K562 (cell line): Measurements from ENCODE around the gene SYNJ2. TPM values are rescaled to one million over a fixed set of nuclear protein-coding genes. Genes with fewer than 3 reads are reported as not detected.

Experiments
- CBX3 ChIP-seq, 2 experiments: IDR thresholded peaks; 1 replicate in 1 of 2; 2 replicates in 1 of 2; pipeline ENCODE4 v1.6.1; 2012; ENCODE audit warnings: inconsistent platforms in 2 of 2, low read length in 2 of 2, borderline replicate concordance in 1 of 2, control low read depth in 1 of 2
- DDX20 ChIP-seq: fragments of 450-650 bp; IDR thresholded peaks from 2 replicates; pipeline ENCODE4 v1.6.1; 2016; ENCODE audit warnings: missing genetic modification characterization, low read depth, mild to moderate bottlenecking, missing compliant biosample characterization, moderate library complexity
- NFE2L1 ChIP-seq: fragments of 450-650 bp; IDR thresholded peaks from 2 replicates; pipeline ENCODE4 v1.6.1; 2016; ENCODE audit warnings: missing genetic modification characterization, low read depth, mild to moderate bottlenecking, missing compliant biosample characterization, moderate library complexity, borderline replicate concordance
- SMARCA5 ChIP-seq: fragments of 450-650 bp; IDR thresholded peaks from 2 replicates; pipeline ENCODE4 v1.6.1; 2016
- SRSF3 ChIP-seq: fragments of 200-400 bp; formaldehyde crosslinking; IDR thresholded peaks from 2 replicates; pipeline ENCODE4 v1.6.1; 2016; ENCODE audit warnings: mild to moderate bottlenecking, low read length, moderate library complexity; ENCODE audit not compliant: insufficient read depth
- ZNF12 ChIP-seq: sonication (generic); formaldehyde crosslinking; IDR thresholded peaks from 2 replicates; pipeline ENCODE4 v1.4.0; 2020; ENCODE audit warnings: mild to moderate bottlenecking, missing genetic modification reagents
- ZNF224 ChIP-seq: sonication (generic); formaldehyde crosslinking; IDR thresholded peaks from 2 replicates; pipeline ENCODE4 v1.8.0; 2022; ENCODE audit warnings: mild to moderate bottlenecking, missing genetic modification reagents
- ZNF695 ChIP-seq: fragments of 450-650 bp; formaldehyde crosslinking; IDR thresholded peaks from 2 replicates; pipeline ENCODE4 v1.4.0; 2020; ENCODE audit warnings: mild to moderate bottlenecking, moderate library complexity
- polyA plus RNA-seq, 8 experiments: library from polyadenylated mRNA; depleted of rRNA in 4 of 8; stranded (reverse) in 5 of 8; unstranded in 3 of 8; fragments of >200 nt; fragmentation: Nextera tagmentation in 2 of 8; fragmentation: Illumina TruSeq in 1 of 8; extraction: Ambion mirVana in 2 of 8; extraction: Trizol in 1 of 8; gene quantifications; 2 replicates each; pipeline versions ENCODE4 v1.2.1 to v1.2.3, GENCODE V29; 2011 to 2014; ENCODE audit warnings: inconsistent platforms in 1 of 8, missing spikeins in 1 of 8
- total RNA-seq, 7 experiments: library from RNA; depleted of rRNA in 6 of 7; stranded (reverse); fragments of >200 nt in 6 of 7; fragmentation: Illumina TruSeq in 2 of 7; extraction: Trizol in 2 of 7; gene quantifications; 2 replicates each; pipeline versions ENCODE4 v1.2.1 to v1.2.3, GENCODE V29; 2011 to 2021; ENCODE audit warnings: low replicate concordance in 1 of 7
- TF ChIP-seq, protein P1 (sequence below): sonication (generic); formaldehyde crosslinking; IDR thresholded peaks from 2 replicates; pipeline ENCODE4 v1.8.1; 2022; ENCODE audit warnings: missing genetic modification reagents
- TF ChIP-seq, protein P2 (sequence below): sonication (generic); formaldehyde crosslinking; IDR thresholded peaks from 2 replicates; pipeline ENCODE4 v1.8.0; 2023; ENCODE audit warnings: mild to moderate bottlenecking, missing genetic modification reagents
- TF ChIP-seq, protein P3 (sequence below), 2 experiments: IDR thresholded peaks; 2 replicates each; pipeline ENCODE4 v1.6.1; 2011; ENCODE audit warnings: borderline replicate concordance in 1 of 2, control low read depth in 1 of 2, low read depth in 1 of 2, low read length in 1 of 2, mild to moderate bottlenecking in 1 of 2, mixed read lengths in 1 of 2, moderate library complexity in 1 of 2; ENCODE audit not compliant: insufficient read depth in 1 of 2, insufficient read length in 1 of 2, poor library complexity in 1 of 2, severe bottlenecking in 1 of 2; ENCODE audit errors: extremely low read depth in 1 of 2
- TF ChIP-seq, protein P4 (sequence below): sonication (generic); formaldehyde crosslinking; IDR thresholded peaks from 2 replicates; pipeline ENCODE4 v1.8.0; 2023; ENCODE audit warnings: missing genetic modification reagents, mild to moderate bottlenecking, borderline replicate concordance
- TF ChIP-seq, protein P5 (sequence below): IDR thresholded peaks from 2 replicates; pipeline ENCODE4 v1.6.1; 2012; ENCODE audit warnings: low read depth, low read length, improper control_type of control experiment, borderline replicate concordance

The SYNJ2 gene
- total and polyA plus RNA-seq, 9 of the 15 experiments (the other 6 are each of a cell fraction or from before 2014, with no cell fraction given), result 3.0 to 27.7 (median 17.8) TPM

DNA sequence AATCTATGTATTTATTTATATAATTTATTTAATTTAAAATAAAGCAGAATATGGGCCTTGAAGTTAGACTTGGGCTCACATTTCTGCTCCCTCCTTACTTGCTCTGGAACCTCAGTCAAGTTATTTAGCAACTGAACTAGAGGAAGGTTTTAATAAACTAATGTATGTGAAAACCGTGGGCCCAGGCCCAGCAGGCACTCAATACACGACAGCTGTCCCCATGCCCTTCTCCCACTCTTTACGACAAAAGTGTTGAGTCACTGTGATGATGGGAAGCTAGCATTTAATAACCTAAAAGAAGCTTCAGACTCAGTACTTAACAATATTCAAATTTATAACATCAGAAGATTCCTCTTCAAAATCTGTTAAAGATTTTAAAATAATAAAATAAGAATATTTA is 139.7 kb downstream of the SYNJ2 start (continued):
- TF ChIP-seq DDX20 (tag) (no peak), ZNF224 (CRISPR knock-in tag) (no peak), SMARCA5 (no peak), ZNF695 (CRISPR knock-in tag) (no peak), CBX3 (IDR thresholded peaks at IDR 0.05; ENCODE audit: borderline replicate concordance in 1 of 2, low read length in 2 of 2) (peak in 1 of 2 experiments; percentile 45; a peak in 1 of 3 replicates), SRSF3 (no peak), NFE2L1 (tag) (peak; percentile 86), ZNF12 (no peak)
- TF ChIP-seq, protein P1, sequence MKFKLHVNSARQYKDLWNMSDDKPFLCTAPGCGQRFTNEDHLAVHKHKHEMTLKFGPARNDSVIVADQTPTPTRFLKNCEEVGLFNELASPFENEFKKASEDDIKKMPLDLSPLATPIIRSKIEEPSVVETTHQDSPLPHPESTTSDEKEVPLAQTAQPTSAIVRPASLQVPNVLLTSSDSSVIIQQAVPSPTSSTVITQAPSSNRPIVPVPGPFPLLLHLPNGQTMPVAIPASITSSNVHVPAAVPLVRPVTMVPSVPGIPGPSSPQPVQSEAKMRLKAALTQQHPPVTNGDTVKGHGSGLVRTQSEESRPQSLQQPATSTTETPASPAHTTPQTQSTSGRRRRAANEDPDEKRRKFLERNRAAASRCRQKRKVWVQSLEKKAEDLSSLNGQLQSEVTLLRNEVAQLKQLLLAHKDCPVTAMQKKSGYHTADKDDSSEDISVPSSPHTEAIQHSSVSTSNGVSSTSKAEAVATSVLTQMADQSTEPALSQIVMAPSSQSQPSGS (CRISPR knock-in tag), result no peak
- TF ChIP-seq, protein P2, sequence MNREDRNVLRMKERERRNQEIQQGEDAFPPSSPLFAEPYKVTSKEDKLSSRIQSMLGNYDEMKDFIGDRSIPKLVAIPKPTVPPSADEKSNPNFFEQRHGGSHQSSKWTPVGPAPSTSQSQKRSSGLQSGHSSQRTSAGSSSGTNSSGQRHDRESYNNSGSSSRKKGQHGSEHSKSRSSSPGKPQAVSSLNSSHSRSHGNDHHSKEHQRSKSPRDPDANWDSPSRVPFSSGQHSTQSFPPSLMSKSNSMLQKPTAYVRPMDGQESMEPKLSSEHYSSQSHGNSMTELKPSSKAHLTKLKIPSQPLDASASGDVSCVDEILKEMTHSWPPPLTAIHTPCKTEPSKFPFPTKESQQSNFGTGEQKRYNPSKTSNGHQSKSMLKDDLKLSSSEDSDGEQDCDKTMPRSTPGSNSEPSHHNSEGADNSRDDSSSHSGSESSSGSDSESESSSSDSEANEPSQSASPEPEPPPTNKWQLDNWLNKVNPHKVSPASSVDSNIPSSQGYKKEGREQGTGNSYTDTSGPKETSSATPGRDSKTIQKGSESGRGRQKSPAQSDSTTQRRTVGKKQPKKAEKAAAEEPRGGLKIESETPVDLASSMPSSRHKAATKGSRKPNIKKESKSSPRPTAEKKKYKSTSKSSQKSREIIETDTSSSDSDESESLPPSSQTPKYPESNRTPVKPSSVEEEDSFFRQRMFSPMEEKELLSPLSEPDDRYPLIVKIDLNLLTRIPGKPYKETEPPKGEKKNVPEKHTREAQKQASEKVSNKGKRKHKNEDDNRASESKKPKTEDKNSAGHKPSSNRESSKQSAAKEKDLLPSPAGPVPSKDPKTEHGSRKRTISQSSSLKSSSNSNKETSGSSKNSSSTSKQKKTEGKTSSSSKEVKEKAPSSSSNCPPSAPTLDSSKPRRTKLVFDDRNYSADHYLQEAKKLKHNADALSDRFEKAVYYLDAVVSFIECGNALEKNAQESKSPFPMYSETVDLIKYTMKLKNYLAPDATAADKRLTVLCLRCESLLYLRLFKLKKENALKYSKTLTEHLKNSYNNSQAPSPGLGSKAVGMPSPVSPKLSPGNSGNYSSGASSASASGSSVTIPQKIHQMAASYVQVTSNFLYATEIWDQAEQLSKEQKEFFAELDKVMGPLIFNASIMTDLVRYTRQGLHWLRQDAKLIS (CRISPR knock-in tag), result no peak
- TF ChIP-seq, protein P3, sequence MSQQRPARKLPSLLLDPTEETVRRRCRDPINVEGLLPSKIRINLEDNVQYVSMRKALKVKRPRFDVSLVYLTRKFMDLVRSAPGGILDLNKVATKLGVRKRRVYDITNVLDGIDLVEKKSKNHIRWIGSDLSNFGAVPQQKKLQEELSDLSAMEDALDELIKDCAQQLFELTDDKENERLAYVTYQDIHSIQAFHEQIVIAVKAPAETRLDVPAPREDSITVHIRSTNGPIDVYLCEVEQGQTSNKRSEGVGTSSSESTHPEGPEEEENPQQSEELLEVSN (IDR thresholded peaks at IDR 0.05; ENCODE audit: borderline replicate concordance in 1 of 2, extremely low read depth in 1 of 2, insufficient read depth in 1 of 2, insufficient read length in 1 of 2, low read depth in 1 of 2, low read length in 1 of 2, poor library complexity in 1 of 2, severe bottlenecking in 1 of 2), result peak; percentile 48 to 62
- TF ChIP-seq, protein P4, sequence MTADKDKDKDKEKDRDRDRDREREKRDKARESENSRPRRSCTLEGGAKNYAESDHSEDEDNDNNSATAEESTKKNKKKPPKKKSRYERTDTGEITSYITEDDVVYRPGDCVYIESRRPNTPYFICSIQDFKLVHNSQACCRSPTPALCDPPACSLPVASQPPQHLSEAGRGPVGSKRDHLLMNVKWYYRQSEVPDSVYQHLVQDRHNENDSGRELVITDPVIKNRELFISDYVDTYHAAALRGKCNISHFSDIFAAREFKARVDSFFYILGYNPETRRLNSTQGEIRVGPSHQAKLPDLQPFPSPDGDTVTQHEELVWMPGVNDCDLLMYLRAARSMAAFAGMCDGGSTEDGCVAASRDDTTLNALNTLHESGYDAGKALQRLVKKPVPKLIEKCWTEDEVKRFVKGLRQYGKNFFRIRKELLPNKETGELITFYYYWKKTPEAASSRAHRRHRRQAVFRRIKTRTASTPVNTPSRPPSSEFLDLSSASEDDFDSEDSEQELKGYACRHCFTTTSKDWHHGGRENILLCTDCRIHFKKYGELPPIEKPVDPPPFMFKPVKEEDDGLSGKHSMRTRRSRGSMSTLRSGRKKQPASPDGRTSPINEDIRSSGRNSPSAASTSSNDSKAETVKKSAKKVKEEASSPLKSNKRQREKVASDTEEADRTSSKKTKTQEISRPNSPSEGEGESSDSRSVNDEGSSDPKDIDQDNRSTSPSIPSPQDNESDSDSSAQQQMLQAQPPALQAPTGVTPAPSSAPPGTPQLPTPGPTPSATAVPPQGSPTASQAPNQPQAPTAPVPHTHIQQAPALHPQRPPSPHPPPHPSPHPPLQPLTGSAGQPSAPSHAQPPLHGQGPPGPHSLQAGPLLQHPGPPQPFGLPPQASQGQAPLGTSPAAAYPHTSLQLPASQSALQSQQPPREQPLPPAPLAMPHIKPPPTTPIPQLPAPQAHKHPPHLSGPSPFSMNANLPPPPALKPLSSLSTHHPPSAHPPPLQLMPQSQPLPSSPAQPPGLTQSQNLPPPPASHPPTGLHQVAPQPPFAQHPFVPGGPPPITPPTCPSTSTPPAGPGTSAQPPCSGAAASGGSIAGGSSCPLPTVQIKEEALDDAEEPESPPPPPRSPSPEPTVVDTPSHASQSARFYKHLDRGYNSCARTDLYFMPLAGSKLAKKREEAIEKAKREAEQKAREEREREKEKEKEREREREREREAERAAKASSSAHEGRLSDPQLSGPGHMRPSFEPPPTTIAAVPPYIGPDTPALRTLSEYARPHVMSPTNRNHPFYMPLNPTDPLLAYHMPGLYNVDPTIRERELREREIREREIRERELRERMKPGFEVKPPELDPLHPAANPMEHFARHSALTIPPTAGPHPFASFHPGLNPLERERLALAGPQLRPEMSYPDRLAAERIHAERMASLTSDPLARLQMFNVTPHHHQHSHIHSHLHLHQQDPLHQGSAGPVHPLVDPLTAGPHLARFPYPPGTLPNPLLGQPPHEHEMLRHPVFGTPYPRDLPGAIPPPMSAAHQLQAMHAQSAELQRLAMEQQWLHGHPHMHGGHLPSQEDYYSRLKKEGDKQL (CRISPR knock-in tag), result no peak
- TF ChIP-seq, protein P5, sequence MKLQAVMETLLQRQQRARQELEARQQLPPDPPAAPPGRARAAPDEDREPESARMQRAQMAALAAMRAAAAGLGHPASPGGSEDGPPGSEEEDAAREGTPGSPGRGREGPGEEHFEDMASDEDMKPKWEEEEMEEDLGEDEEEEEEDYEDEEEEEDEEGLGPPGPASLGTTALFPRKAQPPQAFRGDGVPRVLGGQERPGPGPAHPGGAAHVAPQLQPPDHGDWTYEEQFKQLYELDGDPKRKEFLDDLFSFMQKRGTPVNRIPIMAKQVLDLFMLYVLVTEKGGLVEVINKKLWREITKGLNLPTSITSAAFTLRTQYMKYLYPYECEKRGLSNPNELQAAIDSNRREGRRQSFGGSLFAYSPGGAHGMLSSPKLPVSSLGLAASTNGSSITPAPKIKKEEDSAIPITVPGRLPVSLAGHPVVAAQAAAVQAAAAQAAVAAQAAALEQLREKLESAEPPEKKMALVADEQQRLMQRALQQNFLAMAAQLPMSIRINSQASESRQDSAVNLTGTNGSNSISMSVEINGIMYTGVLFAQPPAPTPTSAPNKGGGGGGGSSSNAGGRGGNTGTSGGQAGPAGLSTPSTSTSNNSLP, result no peak
